WTC11 (cell line): ENCODE measurements around the gene RPGR. TPM values are rescaled to one million over a fixed set of nuclear protein-coding genes. Genes with fewer than 3 reads are reported as not detected.
A peak's percentile ranks its signal among the peaks of the same experiment; 100 is the strongest.

Experiments used
- ATAC-seq: fragments of 200-7000 bp; cut with Tn5 transposase; 2 replicates; pipeline ENCODE4 v1.10.0; 2021; ENCODE audit warnings: mild to moderate bottlenecking, moderate library complexity
- CTCF ChIA-PET: fragments of 300-600 bp; sonication (Branson Sonifier 250); formaldehyde crosslinking; loops from one replicate; lab custom pipeline; 2021; ENCODE audit warnings: antibody characterized with exemption; lab: Charles Lee
- POLR2A ChIA-PET: fragments of 350-600 bp; sonication (Branson Sonifier 250); formaldehyde crosslinking; loops from one replicate; lab custom pipeline; 2021; ENCODE audit warnings: antibody characterized with exemption; lab: Charles Lee
- DNase-seq: peaks from one replicate; pipeline ENCODE4 v3.0.0; 2021; ENCODE audit warnings: low spot score
- H3K27ac Mint-ChIP-seq: 2 replicates; pipeline ENCODE4 v1.8.0; 2021; ENCODE audit warnings: mixed read lengths
- H3K27me3 Mint-ChIP-seq: 2 replicates; pipeline ENCODE4 v1.8.0; 2021; ENCODE audit warnings: low read depth, mild to moderate bottlenecking, moderate library complexity, mixed read lengths
- H3K36me3 Mint-ChIP-seq: 2 replicates; pipeline ENCODE4 v1.8.0; 2021; ENCODE audit warnings: mixed read lengths
- H3K4me1 Mint-ChIP-seq: 2 replicates; pipeline ENCODE4 v1.8.0; 2022; ENCODE audit warnings: mixed read lengths
- H3K4me3 Mint-ChIP-seq: 2 replicates; pipeline ENCODE4 v1.8.0; 2021; ENCODE audit warnings: mild to moderate bottlenecking, moderate library complexity, mixed read lengths
- H3K9me3 Mint-ChIP-seq: 2 replicates; pipeline ENCODE4 v1.8.0; 2021; ENCODE audit warnings: mixed read lengths
- AFF4 ChIP-seq: sonication (generic); formaldehyde crosslinking; IDR thresholded peaks from 2 replicates; pipeline ENCODE4 v1.8.1; 2023; ENCODE audit warnings: mild to moderate bottlenecking, missing genetic modification reagents, borderline replicate concordance
- CBFB ChIP-seq: sonication (generic); formaldehyde crosslinking; IDR thresholded peaks from 2 replicates; pipeline ENCODE4 v1.8.1; 2022; ENCODE audit warnings: mild to moderate bottlenecking, low read depth, missing genetic modification reagents
- CREB1 ChIP-seq: sonication (generic); formaldehyde crosslinking; IDR thresholded peaks from 2 replicates; pipeline ENCODE4 v1.8.0; 2023; ENCODE audit warnings: mild to moderate bottlenecking, missing genetic modification reagents
- E2F4 ChIP-seq: sonication (generic); formaldehyde crosslinking; IDR thresholded peaks from 2 replicates; pipeline ENCODE4 v1.8.1; 2022; ENCODE audit warnings: low read depth, mild to moderate bottlenecking, moderate library complexity, missing genetic modification reagents, borderline replicate concordance
- EMX1 ChIP-seq: fragments of 250-450 bp; sonication (Bioruptor Pico); IDR thresholded peaks from 2 replicates; pipeline ENCODE4 v1.8.0; 2021; ENCODE audit warnings: mild to moderate bottlenecking
- FOXJ3 ChIP-seq: sonication (generic); formaldehyde crosslinking; IDR thresholded peaks from 2 replicates; pipeline ENCODE4 v1.9.0; 2021; ENCODE audit warnings: missing genetic modification reagents, mild to moderate bottlenecking, borderline replicate concordance
- KAT7 ChIP-seq: sonication (generic); formaldehyde crosslinking; IDR thresholded peaks from 2 replicates; pipeline ENCODE4 v1.8.1; 2023; ENCODE audit warnings: missing genetic modification reagents, mild to moderate bottlenecking, borderline replicate concordance
- PRRX2 ChIP-seq: fragments of 250-450 bp; sonication (Bioruptor Pico); IDR thresholded peaks from 2 replicates; pipeline ENCODE4 v1.8.0; 2021; ENCODE audit warnings: mild to moderate bottlenecking
- SMAD4 ChIP-seq: sonication (generic); formaldehyde crosslinking; IDR thresholded peaks from 2 replicates; pipeline ENCODE4 v1.8.0; 2022; ENCODE audit warnings: mild to moderate bottlenecking, missing genetic modification reagents
- SOX15 ChIP-seq: fragments of 250-450 bp; sonication (Bioruptor Pico); IDR thresholded peaks from 2 replicates; pipeline ENCODE4 v1.9.0; 2021; ENCODE audit warnings: mild to moderate bottlenecking
- TEAD1 ChIP-seq: sonication (generic); formaldehyde crosslinking; IDR thresholded peaks from 2 replicates; pipeline ENCODE4 v1.8.0; 2022; ENCODE audit warnings: mild to moderate bottlenecking, missing genetic modification reagents
- USF2 ChIP-seq: sonication (generic); formaldehyde crosslinking; IDR thresholded peaks from 2 replicates; pipeline ENCODE4 v1.8.1; 2023; ENCODE audit warnings: mild to moderate bottlenecking, missing genetic modification reagents, moderate library complexity
- ZBTB21 ChIP-seq: sonication (generic); formaldehyde crosslinking; IDR thresholded peaks from 2 replicates; pipeline ENCODE4 v1.8.1; 2023; ENCODE audit warnings: mild to moderate bottlenecking, missing genetic modification reagents, borderline replicate concordance
- ZNF416 ChIP-seq: fragments of 250-450 bp; sonication (Bioruptor Pico); IDR thresholded peaks from 2 replicates; pipeline ENCODE4 v1.9.0; 2021; ENCODE audit warnings: mild to moderate bottlenecking, inconsistent platforms
- total RNA-seq: library from RNA; stranded (reverse); gene quantifications from 3 replicates; pipeline ENCODE4 v1.2.3, GENCODE V29; 2021
- TF ChIP-seq, protein P1 (sequence below): fragments of 250-450 bp; sonication (Bioruptor Pico); IDR thresholded peaks from 2 replicates; pipeline ENCODE4 v1.9.0; 2021; ENCODE audit warnings: mild to moderate bottlenecking, borderline replicate concordance
- TF ChIP-seq, protein P2 (sequence below): sonication (generic); formaldehyde crosslinking; IDR thresholded peaks from 2 replicates; pipeline ENCODE4 v1.8.0; 2022; ENCODE audit warnings: mild to moderate bottlenecking, missing genetic modification reagents
- TF ChIP-seq, protein P3 (sequence below): fragments of 250-450 bp; sonication (Bioruptor Pico); conservative IDR thresholded peaks from 2 replicates; pipeline ENCODE4 v1.9.0; 2021; ENCODE audit warnings: mild to moderate bottlenecking

Gene RPGR
- total RNA-seq, 1 experiment from 2014 or later: 10.7 TPM

GRCh38 chrX:38351346-38351745, 24.0 kb upstream of the RPGR start:
- Mint-ChIP-seq H3K27ac (no peak overlapping the region), H3K4me3 (no peak overlapping the region), H3K9me3 (no peaks in the 10 kb centered on the region), H3K4me1 (no peaks in the 10 kb centered on the region; the same call in 1 of the 2 replicates), H3K27me3 (no peaks in the 10 kb centered on the region), H3K36me3 (no peaks in the 10 kb centered on the region)
- CTCF ChIA-PET: no interaction called here
- no peak for TF ChIP-seq SOX15 (CRISPR knock-in tag)
- TF ChIP-seq TEAD1 (CRISPR knock-in tag): no peak
- TF ChIP-seq E2F4 (CRISPR knock-in tag): no peak
- TF ChIP-seq, protein P1, sequence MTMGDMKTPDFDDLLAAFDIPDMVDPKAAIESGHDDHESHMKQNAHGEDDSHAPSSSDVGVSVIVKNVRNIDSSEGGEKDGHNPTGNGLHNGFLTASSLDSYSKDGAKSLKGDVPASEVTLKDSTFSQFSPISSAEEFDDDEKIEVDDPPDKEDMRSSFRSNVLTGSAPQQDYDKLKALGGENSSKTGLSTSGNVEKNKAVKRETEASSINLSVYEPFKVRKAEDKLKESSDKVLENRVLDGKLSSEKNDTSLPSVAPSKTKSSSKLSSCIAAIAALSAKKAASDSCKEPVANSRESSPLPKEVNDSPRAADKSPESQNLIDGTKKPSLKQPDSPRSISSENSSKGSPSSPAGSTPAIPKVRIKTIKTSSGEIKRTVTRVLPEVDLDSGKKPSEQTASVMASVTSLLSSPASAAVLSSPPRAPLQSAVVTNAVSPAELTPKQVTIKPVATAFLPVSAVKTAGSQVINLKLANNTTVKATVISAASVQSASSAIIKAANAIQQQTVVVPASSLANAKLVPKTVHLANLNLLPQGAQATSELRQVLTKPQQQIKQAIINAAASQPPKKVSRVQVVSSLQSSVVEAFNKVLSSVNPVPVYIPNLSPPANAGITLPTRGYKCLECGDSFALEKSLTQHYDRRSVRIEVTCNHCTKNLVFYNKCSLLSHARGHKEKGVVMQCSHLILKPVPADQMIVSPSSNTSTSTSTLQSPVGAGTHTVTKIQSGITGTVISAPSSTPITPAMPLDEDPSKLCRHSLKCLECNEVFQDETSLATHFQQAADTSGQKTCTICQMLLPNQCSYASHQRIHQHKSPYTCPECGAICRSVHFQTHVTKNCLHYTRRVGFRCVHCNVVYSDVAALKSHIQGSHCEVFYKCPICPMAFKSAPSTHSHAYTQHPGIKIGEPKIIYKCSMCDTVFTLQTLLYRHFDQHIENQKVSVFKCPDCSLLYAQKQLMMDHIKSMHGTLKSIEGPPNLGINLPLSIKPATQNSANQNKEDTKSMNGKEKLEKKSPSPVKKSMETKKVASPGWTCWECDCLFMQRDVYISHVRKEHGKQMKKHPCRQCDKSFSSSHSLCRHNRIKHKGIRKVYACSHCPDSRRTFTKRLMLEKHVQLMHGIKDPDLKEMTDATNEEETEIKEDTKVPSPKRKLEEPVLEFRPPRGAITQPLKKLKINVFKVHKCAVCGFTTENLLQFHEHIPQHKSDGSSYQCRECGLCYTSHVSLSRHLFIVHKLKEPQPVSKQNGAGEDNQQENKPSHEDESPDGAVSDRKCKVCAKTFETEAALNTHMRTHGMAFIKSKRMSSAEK (CRISPR knock-in tag): no peak
- no peak for TF ChIP-seq USF2 (CRISPR knock-in tag)
- no peak for TF ChIP-seq EMX1
- no peak for TF ChIP-seq PRRX2 (CRISPR knock-in tag)
- TF ChIP-seq FOXJ3 (CRISPR knock-in tag): no peak
- TF ChIP-seq, protein P2, sequence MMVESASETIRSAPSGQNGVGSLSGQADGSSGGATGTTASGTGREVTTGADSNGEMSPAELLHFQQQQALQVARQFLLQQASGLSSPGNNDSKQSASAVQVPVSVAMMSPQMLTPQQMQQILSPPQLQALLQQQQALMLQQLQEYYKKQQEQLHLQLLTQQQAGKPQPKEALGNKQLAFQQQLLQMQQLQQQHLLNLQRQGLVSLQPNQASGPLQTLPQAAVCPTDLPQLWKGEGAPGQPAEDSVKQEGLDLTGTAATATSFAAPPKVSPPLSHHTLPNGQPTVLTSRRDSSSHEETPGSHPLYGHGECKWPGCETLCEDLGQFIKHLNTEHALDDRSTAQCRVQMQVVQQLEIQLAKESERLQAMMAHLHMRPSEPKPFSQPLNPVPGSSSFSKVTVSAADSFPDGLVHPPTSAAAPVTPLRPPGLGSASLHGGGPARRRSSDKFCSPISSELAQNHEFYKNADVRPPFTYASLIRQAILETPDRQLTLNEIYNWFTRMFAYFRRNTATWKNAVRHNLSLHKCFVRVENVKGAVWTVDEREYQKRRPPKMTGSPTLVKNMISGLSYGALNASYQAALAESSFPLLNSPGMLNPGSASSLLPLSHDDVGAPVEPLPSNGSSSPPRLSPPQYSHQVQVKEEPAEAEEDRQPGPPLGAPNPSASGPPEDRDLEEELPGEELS: no peak
- no peak for TF ChIP-seq SMAD4 (CRISPR knock-in tag)
- TF ChIP-seq ZBTB21 (CRISPR knock-in tag): no peak
- TF ChIP-seq KAT7 (CRISPR knock-in tag): no peak
- POLR2A ChIA-PET: no interaction called here
- ATAC-seq: no peak
- no peak for DNase-seq

DNA sequence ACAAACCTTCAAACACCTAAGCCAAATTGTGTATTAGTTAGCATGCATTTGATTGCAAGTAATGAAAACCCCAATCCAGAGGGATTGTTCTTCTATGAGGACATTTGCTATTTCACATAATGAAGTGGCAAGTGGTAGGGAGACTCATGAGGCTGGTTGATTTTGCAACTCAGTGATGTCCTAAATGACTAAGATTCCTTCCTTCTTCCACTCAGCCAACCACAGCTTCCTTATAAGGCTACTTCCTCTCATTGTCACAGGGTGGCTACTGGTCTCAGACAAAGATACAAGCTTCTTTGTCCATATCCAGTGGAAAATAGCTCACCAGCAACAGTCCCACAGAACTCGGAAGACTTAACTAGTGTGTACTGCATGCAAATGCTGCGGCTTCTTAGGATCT, 19.8 kb upstream of the RPGR start:
- POLR2A ChIA-PET: no interaction called here
- no peak for DNase-seq
- Mint-ChIP-seq H3K4me1 (no peaks in the 10 kb centered on the region; the same call in 1 of the 2 replicates), H3K9me3 (no peaks in the 10 kb centered on the region), H3K27ac (no peak overlapping the region), H3K27me3 (no peaks in the 10 kb centered on the region), H3K4me3 (no peak overlapping the region), H3K36me3 (no peaks in the 10 kb centered on the region)
- CTCF ChIA-PET: no interaction called here
- no peak for TF ChIP-seq CREB1 (CRISPR knock-in tag)
- no peak for TF ChIP-seq ZNF416 (CRISPR knock-in tag)
- TF ChIP-seq, protein P3, sequence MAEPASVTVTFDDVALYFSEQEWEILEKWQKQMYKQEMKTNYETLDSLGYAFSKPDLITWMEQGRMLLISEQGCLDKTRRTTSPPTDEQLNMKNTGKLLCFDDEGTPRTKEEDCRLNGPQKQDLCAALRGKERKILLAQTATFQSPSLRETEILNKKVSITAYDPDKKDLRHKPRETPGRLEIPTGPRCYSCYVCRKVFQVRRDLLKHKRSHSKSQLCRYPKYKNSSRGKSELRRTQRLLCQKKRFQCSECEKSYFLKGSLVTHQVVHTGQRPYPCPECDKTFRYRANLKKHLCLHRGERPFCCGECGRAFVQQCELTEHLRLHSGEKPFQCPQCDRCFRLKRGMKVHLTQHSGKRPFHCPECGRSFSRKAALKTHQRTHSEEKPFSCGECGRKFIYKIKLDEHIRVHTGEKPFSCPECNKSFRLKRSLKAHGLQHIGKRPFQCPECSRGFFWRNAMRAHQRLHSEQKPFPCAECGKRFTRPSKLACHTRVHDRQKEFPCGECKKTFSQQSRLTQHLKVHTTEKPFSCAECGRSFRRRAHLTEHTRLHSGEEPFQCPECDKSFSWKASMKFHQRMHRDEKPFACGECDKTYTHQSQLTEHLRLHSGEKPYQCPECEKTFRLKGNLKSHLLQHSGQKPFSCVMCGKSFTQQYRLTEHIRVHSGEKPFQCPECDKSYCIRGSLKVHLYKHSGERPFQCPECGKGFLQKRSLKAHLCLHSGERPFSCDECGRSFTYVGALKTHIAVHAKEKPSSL: no peak
- no peak for TF ChIP-seq AFF4 (CRISPR knock-in tag)
- no peak for TF ChIP-seq CBFB (CRISPR knock-in tag)
- peak; percentile 32; the same call in 1 of the 2 replicates for ATAC-seq
